SH-SY5Y (cell line): ENCODE measurements around the gene RIIAD1.

Experiments
- GATA2 ChIP-seq: IDR thresholded peaks from 2 replicates; pipeline ENCODE4 v1.6.1; 2011; ENCODE audit warnings: mild to moderate bottlenecking, low read depth, low read length
- GATA3 ChIP-seq: IDR thresholded peaks from 2 replicates; pipeline ENCODE4 v1.6.1; 2011; ENCODE audit warnings: low read depth, mild to moderate bottlenecking, low read length, moderate library complexity

DNA sequence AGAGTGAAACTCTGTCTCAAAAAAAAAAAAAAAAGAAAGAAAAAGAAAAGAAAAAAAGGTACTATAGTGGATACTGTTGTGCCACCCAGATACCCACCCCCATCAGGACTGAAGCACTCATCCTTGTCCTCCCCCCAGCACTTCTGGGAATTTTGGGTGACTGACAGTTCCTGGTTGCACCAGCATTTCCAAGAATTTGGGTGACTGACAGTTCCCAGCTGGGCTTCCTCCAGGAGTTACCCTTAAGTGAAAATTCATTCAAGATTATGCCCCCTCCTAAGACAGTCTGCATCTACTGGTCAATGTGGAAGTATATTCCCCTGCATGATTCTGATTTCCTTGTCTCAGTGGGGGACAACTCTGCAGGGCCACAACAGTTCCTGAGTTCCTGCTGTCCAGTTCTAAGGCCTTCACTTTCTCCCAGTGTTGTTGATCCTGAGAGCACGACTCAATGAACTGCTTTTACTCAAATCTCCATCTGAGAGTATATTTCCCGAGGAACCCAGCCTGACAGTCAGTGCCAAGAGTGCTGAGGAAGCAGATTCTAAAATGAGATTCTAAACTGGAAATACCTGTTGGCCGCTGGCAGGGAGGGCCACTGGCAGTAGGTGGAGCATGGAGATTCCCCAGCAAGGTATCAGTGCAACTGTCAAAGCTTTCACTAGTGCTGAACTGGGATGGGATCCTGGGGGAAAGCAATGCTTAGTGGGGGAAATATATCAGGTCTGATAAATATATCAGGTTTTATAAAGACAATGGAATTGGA, 18.5 kb downstream of the RIIAD1 start:
- no peak for TF ChIP-seq GATA3
- TF ChIP-seq GATA2 = no peak
